GM21367 (cell line): ENCODE results near the gene SH3TC1.

Source experiments
- ATAC-seq: cut with Tn5 transposase; IDR thresholded peaks from one replicate; pipeline ENCODE4 v1.9.1; 2021; ENCODE audit not compliant: unreplicated experiment

The SH3TC1 gene

GRCh38 chr4:8180310-8181093 is 18.6 kb upstream of the SH3TC1 start:
- ATAC-seq: no peak

- no peak for ATAC-seq
Observed at GRCh38 chr4:8181119-8181518, 18.0 kb upstream of the SH3TC1 start.

- ATAC-seq: no peak
Observed at GRCh38 chr4:8181844-8182243, 17.2 kb upstream of the SH3TC1 start.

GRCh38 chr4:8182294-8182693 is 16.8 kb upstream of the SH3TC1 start:
- no peak for ATAC-seq

GRCh38 chr4:8182858-8183725 is 16.0 kb upstream of the SH3TC1 start:
- ATAC-seq: no peak

- no peak for ATAC-seq
Observed at GRCh38 chr4:8184061-8184460, 15.0 kb upstream of the SH3TC1 start.

GRCh38 chr4:8185295-8185694 is 13.8 kb upstream of the SH3TC1 start:
- no peak for ATAC-seq

GRCh38 chr4:8185930-8186329 is 13.2 kb upstream of the SH3TC1 start:
- ATAC-seq: no peak

- ATAC-seq: no peak
Observed at GRCh38 chr4:8188085-8188484, 11.0 kb upstream of the SH3TC1 start.

- no peak for ATAC-seq
Observed at GRCh38 chr4:8188743-8189550, 10.1 kb upstream of the SH3TC1 start.

- no peak for ATAC-seq
Observed at GRCh38 chr4:8189551-8190466, 9.3 kb upstream of the SH3TC1 start.

GRCh38 chr4:8191136-8191747 is 7.8 kb upstream of the SH3TC1 start:
- ATAC-seq: peak; percentile 38

GRCh38 chr4:8192748-8193738 is 6.0 kb upstream of the SH3TC1 start:
- peak; percentile 82 for ATAC-seq

- no peak for ATAC-seq
Observed at GRCh38 chr4:8194306-8195242, 4.5 kb upstream of the SH3TC1 start.

- no peak for ATAC-seq
Observed at GRCh38 chr4:8195431-8195830, 3.7 kb upstream of the SH3TC1 start.

- no peak for ATAC-seq
Observed at GRCh38 chr4:8195841-8196458, 3.1 kb upstream of the SH3TC1 start.

- ATAC-seq: no peak
Observed at GRCh38 chr4:8197521-8197920, 1.6 kb upstream of the SH3TC1 start.
